ENCODE results near the gene CARD19.

Gene CARD19

DNA sequence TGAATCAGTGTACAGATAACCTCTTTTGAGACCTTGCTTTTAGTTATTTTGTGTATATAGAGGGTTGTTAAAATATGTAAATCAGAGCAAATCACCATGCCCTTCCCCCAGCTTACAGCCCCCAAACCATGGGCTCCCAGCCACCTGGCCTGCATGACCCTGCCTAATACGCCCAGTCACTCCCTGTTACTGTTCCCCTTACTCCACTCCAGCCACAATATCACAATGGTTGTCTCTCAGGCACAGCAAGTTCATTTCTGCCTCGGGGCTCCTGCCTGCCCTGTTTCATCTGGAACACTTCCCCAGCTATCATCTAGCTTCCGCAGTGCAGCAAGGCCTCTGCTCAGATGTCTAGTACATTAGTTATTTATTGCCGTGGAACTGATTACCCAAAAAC, 5.0 kb upstream of the CARD19 start:
- TF ChIP-seq TAF1 (IDR thresholded peaks at IDR 0.05; ENCODE audit: borderline replicate concordance, low read depth, low read length) (no peak), POLR2AphosphoS5 (IDR thresholded peaks at IDR 0.05; ENCODE audit: low read depth, low read length) (no peak), POLR2A (IDR thresholded peaks at IDR 0.05; ENCODE audit: low read depth, low read length) (no peak)
- DNase-seq (ENCODE audit: insufficient read length) (no peak), FAIRE-seq (no peak)

DNA sequence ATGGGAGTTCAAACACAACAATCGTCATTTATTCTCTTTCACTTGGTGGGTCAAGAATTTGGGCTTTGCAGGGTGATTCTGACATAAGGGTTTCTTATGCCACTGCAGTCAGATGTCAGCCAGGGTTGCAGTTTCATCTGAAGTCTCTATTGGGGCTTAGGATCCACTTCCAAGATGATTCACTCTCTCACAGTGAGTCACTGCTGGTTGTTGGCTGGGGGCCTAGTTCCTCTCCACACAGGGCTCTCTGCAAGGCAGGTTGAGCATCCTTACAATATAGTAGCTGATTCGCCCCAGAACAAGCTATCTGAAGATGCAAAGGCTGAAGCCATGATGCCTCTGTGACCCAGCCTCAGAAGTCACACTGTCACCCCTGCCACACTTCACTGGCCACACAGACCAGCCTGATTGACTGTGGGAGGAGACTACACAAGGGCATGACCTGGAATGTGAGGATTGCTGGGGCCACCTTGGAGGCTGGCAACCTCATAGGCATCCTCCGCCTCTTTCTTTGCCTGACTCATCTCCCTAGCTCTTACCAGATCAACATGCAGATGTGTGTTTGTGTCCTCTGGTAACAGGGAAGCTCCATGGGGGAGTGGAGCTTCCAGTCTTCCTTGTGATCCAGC, 4.5 kb upstream of the CARD19 start:
- TF ChIP-seq POLR2A (IDR thresholded peaks at IDR 0.05; ENCODE audit: low read depth, low read length) (no peak), POLR2AphosphoS5 (IDR thresholded peaks at IDR 0.05; ENCODE audit: low read depth, low read length) (no peak), TAF1 (IDR thresholded peaks at IDR 0.05; ENCODE audit: borderline replicate concordance, low read depth, low read length) (no peak)
- FAIRE-seq (peak; percentile 84), DNase-seq (ENCODE audit: insufficient read length) (no peak)

DNA sequence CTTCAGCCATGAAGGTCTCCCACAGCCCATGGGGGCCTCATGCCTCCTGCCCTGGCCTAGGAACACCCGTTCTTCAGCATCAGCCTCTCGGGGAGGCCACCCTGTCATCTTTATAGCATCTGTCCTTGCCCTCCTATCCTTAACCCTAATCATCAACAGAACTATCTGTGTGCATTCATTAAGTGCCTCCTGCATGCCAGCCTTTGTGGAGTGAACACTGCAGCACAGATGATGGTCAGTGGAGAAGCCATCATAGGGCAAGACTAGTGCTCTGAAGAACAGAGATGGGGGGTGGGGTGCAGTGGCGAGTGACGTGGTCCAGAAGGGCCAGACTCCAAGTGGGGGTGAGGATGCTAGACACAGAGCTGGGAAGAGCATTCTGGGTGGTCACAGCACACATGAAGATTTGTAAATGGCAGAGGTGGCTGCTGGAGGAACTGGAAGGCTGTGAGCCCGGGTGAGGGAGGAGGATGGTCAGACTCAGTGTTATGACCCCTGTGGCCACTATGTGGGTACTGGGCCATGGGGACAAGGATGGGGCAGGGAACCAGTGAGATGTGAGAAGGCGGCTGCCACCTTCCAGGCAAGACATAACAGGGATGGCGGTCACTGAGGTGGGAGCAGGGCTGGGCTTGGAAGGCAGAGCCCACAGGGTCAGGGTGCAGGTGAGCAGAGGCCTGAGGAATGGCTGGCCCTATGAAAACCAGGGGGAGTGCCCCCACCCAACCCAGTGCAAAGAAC, 3.6 kb upstream of the CARD19 start:
- FAIRE-seq (no peak), DNase-seq (ENCODE audit: insufficient read length) (no peak)
- TF ChIP-seq TAF1 (IDR thresholded peaks at IDR 0.05; ENCODE audit: borderline replicate concordance, low read depth, low read length) (no peak), POLR2A (IDR thresholded peaks at IDR 0.05; ENCODE audit: low read depth, low read length) (no peak), POLR2AphosphoS5 (IDR thresholded peaks at IDR 0.05; ENCODE audit: low read depth, low read length) (no peak)

DNA sequence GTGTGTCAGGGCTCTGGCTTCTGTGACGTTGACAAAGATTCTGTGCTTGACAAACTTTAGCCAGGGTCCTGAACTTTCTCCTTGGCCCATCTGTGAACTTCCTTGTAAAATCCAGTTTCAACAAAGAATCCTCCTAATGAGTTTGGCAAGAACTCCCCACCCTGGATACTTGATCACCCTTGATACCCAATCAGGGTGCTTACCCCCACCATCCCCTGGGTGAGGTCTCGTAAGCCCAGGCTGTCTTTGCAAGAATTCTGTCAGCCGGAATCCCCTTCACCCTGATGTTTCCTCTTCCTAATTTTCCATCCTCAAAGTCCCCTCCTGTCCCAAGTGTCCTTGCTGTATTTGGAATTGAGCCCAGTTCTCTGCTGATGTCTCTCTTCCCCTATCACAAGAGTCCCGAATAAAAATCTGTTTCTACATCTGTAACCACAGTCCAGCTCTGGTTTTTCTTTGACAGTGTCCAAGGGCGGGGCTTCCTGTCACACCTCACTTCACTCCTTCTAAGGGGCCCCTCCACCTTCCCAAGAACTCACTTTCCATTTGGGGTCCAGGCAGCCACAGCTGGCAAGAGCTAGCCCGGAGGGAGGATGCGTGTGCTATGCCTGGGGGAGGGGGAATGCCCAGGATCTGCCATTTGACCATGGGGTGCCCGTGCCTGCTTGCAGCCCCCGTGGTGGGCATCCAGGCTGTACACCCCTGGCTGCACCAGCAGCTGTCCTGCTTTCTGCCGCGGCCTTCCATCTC, 2.7 kb upstream of the CARD19 start:
- DNase-seq (ENCODE audit: insufficient read length), result no peak
- FAIRE-seq, result peak; percentile 80
- TF ChIP-seq TAF1 (IDR thresholded peaks at IDR 0.05; ENCODE audit: borderline replicate concordance, low read depth, low read length), result no peak
- 0 out of 2 replicates have a peak, but pooled peaks have one; percentile 20 for TF ChIP-seq POLR2AphosphoS5 (IDR thresholded peaks at IDR 0.05; ENCODE audit: low read depth, low read length)
- peak; percentile 30; the same call in 1 of the 2 replicates for TF ChIP-seq POLR2A (IDR thresholded peaks at IDR 0.05; ENCODE audit: low read depth, low read length)

GRCh38 chr9:93093877-93094657, 1.9 kb upstream of the CARD19 start:
- DNase-seq (ENCODE audit: insufficient read length), result no peak
- FAIRE-seq, result no peak
- TF ChIP-seq TAF1 (IDR thresholded peaks at IDR 0.05; ENCODE audit: borderline replicate concordance, low read depth, low read length), result no peak
- no peak for TF ChIP-seq POLR2A (IDR thresholded peaks at IDR 0.05; ENCODE audit: low read depth, low read length)
- TF ChIP-seq POLR2AphosphoS5 (IDR thresholded peaks at IDR 0.05; ENCODE audit: low read depth, low read length), result no peak

DNA sequence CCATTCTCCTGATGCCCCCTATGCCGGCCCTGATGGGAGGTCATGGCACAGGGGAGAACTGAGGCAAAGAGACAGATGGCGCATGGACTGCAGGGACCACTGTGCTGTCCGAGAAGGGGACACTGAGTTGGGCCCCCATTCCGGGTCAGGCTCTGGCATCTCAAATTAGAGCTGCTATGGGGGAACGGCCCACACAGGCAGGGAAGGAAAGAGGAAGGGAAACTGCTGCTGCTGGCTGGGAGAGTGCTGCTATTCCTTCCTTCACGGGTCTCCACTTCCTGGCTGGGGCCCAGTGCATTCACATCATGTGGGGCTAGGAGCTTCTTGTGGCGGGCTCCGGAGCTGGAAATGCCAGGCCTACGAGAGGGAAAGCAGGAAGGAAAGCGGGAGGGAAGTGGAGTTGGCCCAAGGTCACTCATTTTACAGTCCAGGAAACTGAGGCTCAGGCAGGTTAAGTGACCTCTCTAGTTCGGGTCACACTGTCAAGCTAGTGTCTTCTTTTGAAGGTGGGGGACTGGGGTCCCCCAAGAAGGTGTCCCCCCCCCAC, 1.3 kb upstream of the CARD19 start:
- peak; percentile 96 for FAIRE-seq
- TF ChIP-seq POLR2A (IDR thresholded peaks at IDR 0.05; ENCODE audit: low read depth, low read length) (no peak), TAF1 (IDR thresholded peaks at IDR 0.05; ENCODE audit: borderline replicate concordance, low read depth, low read length) (peak; percentile 22; the same call in 1 of the 2 replicates), POLR2AphosphoS5 (IDR thresholded peaks at IDR 0.05; ENCODE audit: low read depth, low read length) (peak; percentile 82)

DNA sequence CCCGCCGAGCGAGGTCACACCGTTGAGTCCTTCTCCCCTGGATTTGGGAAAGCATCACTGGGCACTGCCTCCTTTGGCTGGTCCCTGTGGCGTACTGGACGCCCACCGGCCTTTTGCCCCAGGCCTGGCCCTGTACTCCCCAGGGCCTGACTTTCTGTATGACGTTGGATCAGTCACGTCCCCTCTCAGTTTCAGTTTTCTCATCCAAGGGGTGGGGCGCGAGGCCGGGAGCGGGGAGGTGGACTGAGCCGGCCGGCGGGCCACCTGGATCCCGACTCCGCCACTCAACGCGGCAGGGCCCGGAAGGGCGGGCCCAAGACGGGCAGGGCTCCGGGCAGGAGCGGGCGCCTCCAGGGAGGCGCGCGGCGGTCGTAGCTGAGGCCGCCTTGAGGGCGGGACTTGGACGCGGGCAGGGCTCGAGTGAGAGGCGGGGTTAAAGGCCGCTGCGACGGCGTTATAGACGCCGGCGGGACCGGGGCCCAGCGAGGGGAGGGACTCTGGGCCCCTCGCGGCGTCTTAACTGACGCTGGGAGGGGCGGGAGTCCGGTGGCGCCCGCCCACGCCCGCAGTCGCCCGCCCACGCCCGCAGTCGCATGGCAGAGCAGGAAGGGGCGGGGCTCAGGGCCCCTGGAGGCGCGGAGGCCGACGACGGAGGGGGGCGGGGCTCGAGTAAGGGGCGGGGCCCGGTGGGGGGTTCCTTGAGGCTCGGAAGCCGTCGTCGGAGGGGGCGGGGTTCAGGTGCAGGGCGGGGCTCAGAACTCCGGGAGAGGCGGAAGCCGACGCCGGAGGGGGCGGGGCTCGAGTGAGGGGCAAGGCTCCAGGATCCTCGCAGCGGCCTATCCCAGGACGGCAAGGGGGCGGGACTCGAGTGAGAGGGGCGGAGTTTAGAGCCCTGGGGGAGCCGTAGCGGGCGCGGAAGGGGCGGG, 549 bp upstream of the CARD19 start:
- TF ChIP-seq POLR2AphosphoS5 (IDR thresholded peaks at IDR 0.05; ENCODE audit: low read depth, low read length) (no peak), TAF1 (IDR thresholded peaks at IDR 0.05; ENCODE audit: borderline replicate concordance, low read depth, low read length) (no peak; the same call in 1 of the 2 replicates), POLR2A (IDR thresholded peaks at IDR 0.05; ENCODE audit: low read depth, low read length) (no peak)
- DNase-seq (ENCODE audit: insufficient read length) (peak; percentile 94), FAIRE-seq (no peak)

More for the DNA sequence above, 1.3 kb upstream of the CARD19 start:
- DNase-seq (ENCODE audit: insufficient read length), result peak; percentile 55

DNA sequence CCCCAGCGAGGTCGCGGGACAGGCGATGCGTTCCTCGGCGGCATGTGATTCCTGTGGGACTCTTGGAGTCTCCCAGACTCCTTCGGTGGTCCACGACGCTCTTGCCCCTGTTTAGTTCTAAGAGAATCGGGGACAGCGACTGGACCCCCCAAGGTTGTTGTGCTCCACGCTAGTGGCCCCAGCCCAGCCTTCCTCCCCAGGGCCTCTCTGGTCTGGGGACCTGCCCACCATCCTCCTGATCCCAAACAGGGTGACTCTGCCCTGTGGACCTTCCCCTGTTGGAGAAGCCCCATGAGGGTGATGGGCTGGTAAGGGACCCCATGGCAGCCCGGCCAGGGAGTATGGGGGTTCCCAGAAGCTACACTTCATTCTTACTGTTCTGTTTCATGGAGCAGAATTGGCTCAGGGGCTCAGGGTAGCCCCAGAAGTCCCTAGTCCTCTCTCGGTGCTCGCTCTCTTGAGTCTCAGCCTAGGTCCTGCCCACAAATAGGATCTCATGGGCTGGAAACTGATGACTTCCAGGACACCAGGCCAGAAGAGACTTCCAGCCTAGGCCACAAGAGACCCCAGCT, 880 bp downstream of the CARD19 start:
- FAIRE-seq (no peak), DNase-seq (ENCODE audit: insufficient read length) (no peak)
- TF ChIP-seq POLR2A (IDR thresholded peaks at IDR 0.05; ENCODE audit: low read depth, low read length) (no peak), TAF1 (IDR thresholded peaks at IDR 0.05; ENCODE audit: borderline replicate concordance, low read depth, low read length) (no peak), POLR2AphosphoS5 (IDR thresholded peaks at IDR 0.05; ENCODE audit: low read depth, low read length) (no peak)

- DNase-seq (ENCODE audit: insufficient read length) (no peak), FAIRE-seq (no peak)
- TF ChIP-seq POLR2A (IDR thresholded peaks at IDR 0.05; ENCODE audit: low read depth, low read length) (no peak), TAF1 (IDR thresholded peaks at IDR 0.05; ENCODE audit: borderline replicate concordance, low read depth, low read length) (no peak), POLR2AphosphoS5 (IDR thresholded peaks at IDR 0.05; ENCODE audit: low read depth, low read length) (no peak)
Measured at GRCh38 chr9:93097511-93098201, 1.6 kb downstream of the CARD19 start.
